Superior temporal gyrus (tissue), 1 donor: ENCODE data around the gene MCU.
"Not testable (repeated sequence)": the region's sequence is repeated elsewhere in the genome, so short reads cannot be mapped to it uniquely, and the experiment has no call there.

Experiments used
- DNase-seq: peaks from one replicate; pipeline ENCODE4 v3.0.0-alpha.2; 2016; ENCODE audit errors: extremely low spot score

MCU gene

DNA sequence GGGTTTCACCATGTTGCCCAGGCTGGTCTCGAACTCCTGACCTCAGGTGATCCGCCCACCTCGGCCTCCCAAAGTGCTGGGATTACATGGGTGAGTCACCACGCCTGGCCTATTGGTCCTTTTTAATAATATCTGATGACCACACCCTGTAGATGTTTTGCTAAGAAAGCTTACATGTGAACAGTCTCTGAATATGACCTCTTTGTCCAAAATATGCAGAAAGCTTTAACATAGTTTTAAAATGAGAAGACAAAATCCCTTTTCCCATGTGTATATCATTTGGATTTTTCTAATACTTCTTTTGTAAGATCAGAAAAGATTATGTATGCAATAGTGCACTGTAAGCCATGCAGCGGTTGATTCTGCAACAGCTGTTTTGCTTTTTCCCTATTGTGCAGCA is 38.5 kb downstream of the MCU start:
- no peak for DNase-seq

DNA sequence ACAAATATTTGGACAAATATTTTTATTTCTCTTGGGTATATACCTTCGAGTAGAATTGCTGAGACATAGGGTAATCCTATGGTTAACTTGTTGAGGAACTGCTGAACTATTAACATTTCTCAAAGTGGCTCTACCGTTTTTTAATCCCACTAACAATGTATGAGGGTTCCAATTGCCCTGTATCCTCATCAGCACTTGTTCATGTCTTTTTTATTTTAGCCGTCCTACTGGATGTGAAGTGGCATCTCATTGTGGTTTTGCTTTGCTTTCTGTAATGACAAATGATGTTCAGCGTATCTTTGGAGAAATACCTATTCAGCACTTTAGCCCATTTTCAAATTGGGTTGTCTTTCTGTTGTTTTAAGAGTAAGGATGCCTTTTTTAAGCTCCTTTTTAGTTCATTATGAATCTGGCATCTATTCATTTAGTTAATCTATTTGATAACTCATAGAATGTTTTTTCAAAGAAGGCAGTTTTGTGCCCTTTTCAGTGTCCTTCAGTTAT is 40.0 kb downstream of the MCU start:
- no peak for DNase-seq

DNA sequence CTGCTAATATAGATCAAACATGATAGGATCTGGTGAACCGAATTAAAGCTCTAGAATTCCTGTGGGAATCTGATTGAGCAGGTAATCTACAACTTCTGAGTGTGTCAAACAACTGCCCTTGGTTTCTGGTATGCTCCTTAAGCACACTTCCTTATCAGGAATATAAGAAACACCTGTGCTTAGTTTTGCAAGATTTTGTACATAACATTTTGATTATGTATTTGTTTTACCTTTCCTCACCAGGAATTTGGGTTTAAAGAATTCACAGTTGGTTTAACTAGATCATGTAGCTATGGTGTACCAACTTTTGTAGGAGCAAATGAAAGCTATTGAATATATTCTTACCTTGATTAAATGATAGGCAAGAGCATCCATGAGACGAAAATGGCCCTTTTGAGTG is 40.6 kb downstream of the MCU start:
- no peak for DNase-seq

DNA sequence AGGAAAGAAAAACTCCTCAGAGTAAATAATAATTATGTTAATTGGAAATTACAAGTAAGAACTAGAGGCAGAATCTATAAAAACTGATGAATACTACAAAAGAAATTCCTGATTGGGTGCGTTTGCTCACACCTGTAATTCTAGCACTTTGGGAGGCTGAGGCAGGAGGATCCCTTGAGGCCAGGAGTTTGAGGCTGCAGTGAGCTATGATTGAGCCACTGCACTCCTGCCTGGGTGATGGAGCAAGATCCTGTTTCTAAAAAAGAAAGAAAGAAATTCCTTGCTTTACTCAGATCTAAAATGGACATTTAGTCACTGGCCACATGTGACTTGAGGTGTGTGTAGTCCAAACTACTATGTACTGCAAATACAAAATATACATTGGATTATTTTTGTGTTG is 42.0 kb downstream of the MCU start:
- DNase-seq: no peak

DNA sequence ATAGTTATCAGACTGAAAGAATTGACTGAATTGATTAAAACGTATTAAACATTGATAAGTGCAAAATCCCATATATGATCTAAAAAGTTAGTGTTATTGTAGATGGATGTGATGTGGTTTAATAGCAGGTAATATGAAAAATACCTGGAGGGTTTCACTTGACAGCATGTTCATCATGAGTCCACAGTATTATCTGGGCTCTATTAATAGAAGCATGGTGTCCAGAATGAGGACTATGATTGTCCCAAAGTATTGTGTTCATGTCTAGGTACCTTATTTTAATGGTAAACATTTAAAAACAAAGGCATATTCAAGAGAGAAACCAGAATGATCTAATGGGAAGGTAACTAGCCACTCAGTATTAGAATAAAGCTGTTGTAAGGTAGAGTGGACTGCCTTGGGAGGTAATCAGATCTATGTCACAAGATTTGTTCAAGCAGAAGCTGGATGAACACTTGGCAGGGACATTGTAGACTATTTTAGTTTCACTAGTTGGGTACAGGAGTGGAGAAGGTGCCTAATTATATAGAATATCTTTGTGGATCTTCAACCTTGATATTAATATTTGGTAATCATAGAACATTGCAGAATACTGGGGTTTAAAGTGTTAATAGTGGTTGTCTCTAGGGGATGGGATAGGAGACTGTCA is 43.5 kb downstream of the MCU start:
- DNase-seq: no peak

DNA sequence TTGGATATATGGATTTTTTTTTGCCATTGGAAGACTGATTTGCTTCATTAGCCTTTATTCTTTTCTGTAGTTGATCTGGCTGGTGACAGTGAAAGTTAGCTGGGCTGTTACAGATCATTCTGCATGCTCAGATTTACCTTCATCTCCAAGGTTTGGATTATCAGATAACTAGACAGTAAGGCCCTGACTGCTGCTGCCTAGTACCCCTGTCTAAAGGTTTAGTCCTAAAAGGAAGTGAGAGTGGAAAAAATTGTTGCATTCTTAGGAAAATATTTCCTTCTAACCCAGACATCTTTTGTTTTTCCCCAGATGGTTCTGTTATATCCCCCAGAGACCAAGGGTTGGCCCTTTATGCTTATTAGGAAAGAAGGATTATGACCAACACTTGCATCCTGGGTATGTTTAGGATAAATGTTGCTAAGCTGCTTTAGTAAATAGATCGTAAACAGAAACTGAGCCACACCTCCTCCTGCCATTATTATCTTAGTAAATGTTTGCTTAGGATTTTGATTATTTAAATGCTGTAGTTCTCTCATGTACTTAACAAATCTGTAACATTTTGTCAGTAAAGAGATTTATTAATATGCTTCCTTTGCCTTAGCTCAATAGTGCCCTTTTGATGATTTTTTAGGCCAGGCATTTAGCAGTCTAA is 44.4 kb downstream of the MCU start:
- DNase-seq: no peak

DNA sequence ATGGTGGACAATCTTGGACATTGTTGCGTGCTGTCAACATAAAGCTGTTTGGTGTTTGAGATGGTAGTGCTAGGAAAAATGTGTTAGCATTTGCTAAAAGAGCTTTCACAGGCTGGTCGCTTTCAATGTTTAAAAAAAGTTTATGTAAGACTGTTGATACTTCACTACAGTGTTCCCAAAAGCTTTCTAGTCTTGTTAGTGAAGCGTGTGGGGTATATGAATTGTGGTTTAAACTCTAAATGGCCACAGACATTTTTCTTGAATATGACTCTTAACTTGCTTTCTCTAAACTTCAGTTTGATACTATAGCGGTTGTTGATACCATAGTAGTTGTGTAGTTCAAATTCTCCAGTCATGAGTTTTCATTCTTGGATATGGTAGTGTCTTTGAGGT is 44.9 kb downstream of the MCU start:
- DNase-seq: no peak

DNA sequence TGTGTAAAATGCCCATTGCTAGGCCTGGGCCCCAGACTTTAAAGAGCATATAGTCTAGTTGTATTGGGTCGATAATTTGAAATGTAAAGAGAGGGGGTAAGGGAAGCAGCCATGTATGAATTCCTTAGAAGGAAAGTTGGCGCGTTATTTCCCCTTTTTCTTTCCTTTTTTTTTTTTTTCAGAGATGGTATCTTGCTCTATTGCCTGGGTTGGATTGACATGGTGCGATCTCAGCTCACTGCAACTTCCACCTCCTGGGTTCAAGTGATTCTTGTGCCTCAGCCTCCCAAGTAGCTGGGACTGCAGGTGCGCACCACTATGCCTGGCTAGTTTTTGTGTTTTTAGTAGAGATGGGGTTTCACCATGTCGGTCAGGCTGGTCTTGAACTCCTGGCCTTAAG is 45.4 kb downstream of the MCU start:
- not testable (repeated sequence) for DNase-seq

DNA sequence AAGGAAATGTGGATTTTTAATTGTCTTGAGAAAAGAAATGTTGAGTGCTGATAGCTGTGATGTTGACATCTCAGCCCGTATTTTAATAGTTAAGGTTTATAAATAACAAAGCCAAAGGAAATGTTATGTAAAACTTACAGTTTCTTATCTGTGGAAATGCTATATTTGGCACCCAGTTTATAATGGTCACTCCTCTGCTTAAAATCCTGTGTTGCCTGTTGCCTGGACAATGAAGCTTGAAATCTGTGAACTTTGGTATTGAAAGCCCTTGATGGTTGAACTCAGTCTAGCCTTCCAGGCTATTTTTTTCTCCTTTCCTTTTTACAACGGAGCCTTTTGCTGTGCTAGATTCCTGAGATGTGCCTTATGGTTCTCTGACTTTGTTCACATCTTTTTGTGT is 46.5 kb downstream of the MCU start:
- DNase-seq: no peak

DNA sequence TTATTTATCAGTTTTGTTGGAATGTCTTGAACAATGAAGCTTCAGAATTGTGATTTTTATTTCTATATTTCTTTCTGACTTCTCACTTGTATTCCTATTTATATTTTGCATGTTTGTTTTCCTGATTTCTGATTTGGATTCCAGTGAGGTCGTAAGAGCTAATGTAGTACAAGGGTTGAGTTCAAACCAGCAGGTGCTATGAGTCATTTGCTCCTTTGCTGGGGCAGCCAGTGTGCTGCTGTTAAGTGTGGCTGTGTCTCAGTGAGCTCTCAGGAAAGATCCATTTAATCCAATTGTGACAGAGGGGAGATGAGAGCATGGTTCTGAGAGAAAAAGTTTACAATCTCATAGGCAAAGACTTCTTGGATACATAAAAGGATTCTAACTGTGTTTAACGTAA is 48.6 kb downstream of the MCU start:
- no peak for DNase-seq

DNA sequence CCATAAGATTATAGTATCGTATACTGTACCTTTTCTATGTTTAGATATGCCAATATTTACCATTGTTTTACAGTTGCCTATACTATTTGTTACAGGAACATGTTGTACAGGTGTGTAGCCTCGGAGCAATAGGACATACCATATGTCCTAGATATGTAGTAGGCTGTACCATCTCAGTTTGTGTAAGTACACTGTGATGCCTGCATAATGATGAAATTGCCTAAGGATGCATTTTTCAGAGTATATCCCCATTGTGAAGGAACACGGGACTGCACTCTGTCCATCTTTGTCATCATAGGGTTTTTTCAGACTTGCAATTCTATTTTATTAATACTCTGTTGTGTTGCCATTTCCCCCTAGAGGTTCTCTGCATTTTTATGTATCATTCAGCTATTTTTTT is 50.1 kb downstream of the MCU start:
- no peak for DNase-seq

DNA sequence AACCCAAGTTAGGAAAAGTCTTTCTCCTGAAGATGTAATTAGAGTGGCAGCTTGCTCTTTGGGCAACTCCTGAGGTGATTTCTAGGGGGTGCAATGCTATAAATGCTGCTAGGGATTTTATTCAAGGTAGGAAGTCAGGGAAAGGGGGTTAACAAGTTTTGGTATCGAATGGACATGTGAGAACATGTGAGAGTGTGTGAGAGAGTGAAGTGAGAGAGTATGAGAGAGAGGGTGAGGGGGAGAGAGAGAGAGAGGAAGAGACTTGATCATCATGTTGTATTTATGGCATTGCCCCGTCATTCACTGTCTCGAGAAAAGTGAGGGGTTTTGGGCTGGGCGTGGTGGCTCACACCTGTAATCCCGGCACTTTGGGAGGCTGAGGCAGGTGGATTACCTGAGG is 50.9 kb downstream of the MCU start:
- no peak for DNase-seq

DNA sequence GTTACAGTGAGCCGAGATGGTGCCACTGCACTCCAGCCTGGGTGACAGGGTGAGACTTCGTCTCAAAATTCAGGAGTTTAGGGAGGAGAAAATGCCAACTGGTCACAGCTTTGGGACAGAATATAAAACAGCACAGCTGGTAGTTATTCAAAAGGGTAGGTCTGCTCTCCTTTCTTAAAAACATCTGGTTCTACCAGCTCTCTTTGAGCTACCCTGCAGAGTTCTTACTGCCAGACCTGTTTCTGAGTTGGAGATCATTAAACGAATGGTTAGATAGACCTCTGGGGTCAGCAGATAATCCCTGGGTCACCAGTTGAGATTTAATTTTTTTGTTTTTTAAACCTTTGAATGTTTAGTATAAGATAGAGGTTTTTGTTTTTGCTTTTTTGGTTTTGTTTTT is 52.6 kb downstream of the MCU start:
- DNase-seq: no peak

DNA sequence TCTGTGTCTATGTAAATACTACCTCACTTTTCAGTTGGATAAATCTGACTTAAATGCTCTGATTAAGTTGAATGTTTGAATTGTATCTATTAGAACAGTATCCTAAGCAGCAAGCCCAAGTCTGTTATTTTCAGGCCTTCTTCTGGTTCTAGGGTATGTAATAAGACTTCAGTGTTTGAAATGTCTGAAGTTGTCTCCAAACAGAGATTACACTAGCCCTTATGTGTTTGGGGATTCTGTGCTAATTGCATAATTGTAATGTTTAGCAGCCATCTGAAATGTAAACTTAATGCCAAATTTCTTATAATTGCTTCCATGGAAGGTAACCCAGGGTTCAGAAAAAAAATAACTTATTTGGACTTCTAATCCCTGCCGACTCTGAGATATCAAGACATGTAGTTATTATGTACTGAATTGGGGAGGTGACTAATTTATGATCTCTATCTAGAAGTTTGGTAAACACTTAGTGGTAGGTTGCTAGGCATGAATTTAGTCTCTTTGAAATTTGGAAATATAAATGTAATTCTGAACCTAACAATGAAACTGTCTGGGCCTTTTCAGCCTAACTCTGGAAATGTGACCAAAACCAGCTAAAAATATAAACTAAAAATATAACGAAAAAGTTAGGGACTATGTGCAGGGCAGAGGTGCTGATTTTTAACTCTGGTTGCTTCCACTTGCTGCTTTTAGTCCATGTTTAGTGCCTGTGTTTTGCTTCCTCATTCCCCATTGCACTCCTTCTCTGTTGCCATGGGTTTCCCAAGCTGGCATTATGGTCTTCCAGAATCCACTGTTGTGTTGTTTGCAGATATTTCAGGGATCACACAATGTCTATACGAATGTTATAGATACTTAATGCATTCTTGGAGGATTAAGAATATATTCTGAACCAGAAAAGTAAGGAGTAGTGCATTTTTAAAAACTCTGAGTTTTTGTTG is 54.8 kb downstream of the MCU start:
- no peak for DNase-seq

DNA sequence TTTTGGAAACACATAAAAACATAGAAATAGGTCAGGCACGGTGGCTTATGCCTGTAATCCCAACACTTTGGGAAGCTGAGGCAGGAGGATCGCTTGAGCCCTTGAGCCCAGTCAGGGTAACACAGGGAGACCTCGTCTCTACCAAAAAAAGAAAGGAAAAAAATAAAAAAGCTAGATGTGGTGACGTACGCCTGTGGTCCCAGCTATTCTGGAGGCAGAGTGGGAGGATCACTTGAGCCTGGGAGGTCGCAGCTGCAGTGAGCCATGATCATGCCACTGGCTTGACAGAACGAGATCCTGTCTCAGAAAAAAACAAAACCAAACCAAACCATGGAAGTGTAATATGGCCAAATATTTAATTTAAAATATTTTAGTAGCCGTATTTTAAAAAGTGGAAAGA is 55.6 kb downstream of the MCU start:
- DNase-seq: no peak

DNA sequence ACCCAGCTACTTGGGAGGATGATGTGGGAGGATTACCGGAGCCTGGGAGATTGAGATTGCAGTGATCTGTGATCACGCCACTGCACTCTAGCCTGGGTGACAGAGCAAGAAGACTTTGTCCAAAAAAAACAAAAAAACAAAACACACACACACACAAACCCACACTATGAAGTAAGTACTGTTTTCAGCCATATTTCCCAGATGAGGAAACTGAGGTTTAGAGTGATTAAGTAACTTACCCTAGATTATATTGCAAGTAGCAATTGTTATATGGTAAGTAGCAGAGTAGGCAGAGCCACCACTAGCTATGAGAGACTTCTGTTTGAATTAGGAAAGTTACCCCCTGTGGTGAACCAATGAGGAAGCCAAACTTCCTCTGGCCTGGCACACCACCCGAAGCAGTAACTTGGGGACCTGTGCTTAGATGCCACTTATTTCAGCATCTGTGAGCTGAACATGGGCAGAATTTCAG is 61.9 kb downstream of the MCU start:
- no peak for DNase-seq

DNA sequence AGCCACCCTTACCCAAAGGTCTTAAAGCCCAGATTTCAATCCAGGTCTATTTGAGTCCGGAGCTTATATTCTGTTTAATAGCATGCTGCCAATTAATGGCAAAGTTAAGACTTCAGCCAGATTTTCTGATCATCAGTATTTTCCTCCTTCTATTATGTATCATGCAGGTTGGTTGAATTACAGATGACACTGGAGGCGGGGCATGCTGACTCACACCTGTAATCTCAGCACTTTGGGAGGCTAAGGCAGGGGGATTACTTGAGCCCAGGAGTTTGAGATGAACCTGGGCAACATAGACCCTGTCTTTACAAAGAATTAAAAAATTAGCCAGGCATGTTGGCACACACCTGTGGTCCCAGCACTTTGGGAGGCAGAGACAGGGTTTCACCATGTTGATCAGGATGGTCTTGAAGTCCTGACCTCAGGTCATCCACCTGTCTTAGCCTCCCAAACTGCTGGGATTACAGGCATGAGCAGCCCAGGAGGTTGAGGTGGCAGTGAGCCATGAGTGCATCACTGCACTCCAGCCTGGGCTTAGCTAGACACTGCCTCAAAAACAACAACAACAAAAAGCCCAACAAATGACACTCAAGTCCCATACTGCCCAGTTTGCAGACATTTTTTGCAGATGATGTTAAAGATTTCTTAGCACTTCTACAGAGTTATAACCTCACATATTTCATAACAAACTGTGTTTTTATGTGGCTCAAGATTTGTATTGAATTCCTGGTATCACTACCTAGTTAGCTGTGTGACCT is 62.5 kb downstream of the MCU start:
- no peak for DNase-seq

DNA sequence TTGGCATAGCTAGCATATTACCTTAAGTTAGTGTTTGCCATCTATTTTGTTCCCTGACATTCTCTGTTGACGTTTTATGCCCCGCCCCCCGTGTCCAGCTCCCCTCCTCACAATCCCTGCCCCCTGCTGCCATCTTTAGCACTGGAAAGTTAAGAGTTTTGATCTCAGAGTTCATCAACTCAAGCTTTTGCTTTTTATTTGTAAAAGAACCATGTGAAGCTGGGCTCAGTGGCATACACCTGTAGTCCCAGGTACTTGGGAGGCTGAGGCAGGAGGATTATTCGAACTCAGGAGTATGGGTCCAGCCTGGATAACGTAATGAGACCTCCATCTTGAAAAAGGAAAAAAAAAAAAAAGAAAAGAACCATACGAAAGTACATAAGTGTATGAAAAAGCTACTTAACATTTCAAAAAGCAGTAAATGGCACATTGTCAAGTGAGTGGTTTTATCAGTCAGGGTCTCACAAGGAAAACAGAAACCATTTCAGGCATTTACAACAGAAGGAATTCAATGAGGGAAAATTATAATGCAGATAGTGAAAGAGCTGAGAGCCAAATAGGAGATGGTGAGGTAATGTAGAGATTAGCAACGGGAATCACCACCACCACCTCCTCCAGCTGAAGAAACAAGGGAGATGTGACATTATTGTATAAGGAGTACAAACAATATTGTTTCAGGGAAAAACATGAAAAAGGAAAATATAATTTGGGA is 64.9 kb downstream of the MCU start:
- no peak for DNase-seq

DNA sequence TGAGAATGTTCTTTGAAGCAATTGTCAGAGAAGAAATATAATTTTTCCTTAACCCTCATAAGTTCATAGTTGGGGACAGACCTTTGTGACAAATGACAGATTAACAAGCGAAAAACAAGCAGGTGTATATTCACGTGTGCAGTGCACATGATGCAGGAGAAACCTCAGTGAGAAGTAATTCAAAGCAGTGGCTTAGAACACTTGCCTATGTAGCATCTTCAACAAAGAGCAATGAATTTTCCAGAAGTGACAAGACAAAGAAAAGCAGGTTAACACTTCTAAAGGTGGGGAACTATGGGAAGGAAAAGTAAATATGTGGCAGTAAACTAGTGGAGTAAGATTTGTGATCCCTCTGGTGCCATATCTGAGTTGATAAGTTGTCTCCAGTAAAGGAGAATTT is 65.8 kb downstream of the MCU start:
- no peak for DNase-seq

DNA sequence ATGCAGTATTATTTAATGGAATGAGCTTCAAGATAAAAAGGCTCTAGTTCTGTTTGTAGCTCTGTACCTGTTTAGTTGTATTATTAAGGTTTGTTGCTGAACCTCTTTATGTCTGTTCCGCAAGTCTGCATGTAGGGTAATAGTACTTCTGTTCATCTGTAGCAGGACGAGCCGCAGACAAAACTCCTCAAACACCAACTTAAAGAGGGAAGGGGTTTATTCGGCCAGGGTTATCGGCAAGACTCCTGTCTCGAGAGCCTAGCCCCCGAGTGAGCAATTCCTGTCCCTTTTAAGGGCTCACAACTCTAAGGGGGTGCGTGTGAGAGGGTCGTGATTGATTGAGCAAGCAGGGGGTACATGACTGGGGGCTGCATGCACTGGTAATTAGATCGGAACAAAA is 67.0 kb downstream of the MCU start:
- not testable (repeated sequence) for DNase-seq

DNA sequence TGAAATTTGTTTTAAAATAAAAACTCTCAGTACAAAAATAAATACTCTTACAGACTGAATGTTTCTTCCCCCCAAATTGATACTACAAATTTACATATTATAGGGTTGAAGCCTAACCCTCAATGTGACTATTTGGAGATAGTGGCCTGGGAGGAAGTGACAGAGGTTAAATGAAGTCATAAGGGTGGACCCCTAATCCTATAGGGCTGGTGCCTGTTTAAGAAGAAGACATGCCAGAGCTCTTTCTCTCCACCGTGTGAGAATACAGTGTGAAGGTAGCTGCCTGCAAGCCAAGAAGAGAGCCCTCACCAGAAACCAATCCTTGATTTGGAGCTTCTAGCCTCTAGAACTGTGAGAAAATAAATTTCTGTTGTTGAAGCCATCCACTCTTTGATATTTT is 67.6 kb downstream of the MCU start:
- no peak for DNase-seq
